Measurements from ENCODE around the gene TNFRSF6B. TPM values are rescaled to one million over a fixed set of nuclear protein-coding genes. Genes with fewer than 3 reads are reported as not detected.

TNFRSF6B gene
- total RNA-seq, 1 donor from 2014 or later: 119 TPM

- H3K36me3 ChIP-seq: peaks cover 32 to 35% of the 10 kb centered on the region in 2 donors
- H3K4me3 ChIP-seq: no peak overlapping the region
Observed at GRCh38 chr20:63731410-63731809, 35.0 kb downstream of the TNFRSF6B start.

GRCh38 chr20:63732118-63733095 is 36.0 kb downstream of the TNFRSF6B start:
- Histone ChIP-seq H3K9me3 (no peaks in the 10 kb centered on the region), H3K27me3 (no peaks in the 10 kb centered on the region), H3K27ac (no peak overlapping the region), H3K4me1 (no peaks in the 10 kb centered on the region), H3K36me3 (peaks cover 32% of the 10 kb centered on the region in 2 donors), H3K4me3 (no peak overlapping the region)
- no peak for DNase-seq (ENCODE audit: low spot score in 2 of 2)
- intact Hi-C loops (cut with DNase I): no loop called here
- TF ChIP-seq CTCF (IDR thresholded peaks at IDR 0.05): no peak

More at GRCh38 chr20:63731410-63731809, 35.0 kb downstream of the TNFRSF6B start:
- H3K27ac ChIP-seq: no peak overlapping the region
- no peak for TF ChIP-seq CTCF (IDR thresholded peaks at IDR 0.05)
- no peaks in the 10 kb centered on the region for H3K4me1 ChIP-seq
- intact Hi-C loops (cut with DNase I): no loop called here
- H3K9me3 ChIP-seq: no peaks in the 10 kb centered on the region
- no peak for DNase-seq (ENCODE audit: low spot score in 2 of 2)
- H3K27me3 ChIP-seq: no peaks in the 10 kb centered on the region

GRCh38 chr20:63733117-63733516 is 36.7 kb downstream of the TNFRSF6B start:
- Histone ChIP-seq H3K27ac (no peak overlapping the region), H3K27me3 (no peaks in the 10 kb centered on the region), H3K4me1 (no peaks in the 10 kb centered on the region), H3K36me3 (peaks cover 32% of the 10 kb centered on the region in 2 donors), H3K9me3 (no peaks in the 10 kb centered on the region), H3K4me3 (no peak overlapping the region)
- DNase-seq (ENCODE audit: low spot score in 2 of 2): no peak
- intact Hi-C loops (cut with DNase I): no loop called here
- no peak for TF ChIP-seq CTCF (IDR thresholded peaks at IDR 0.05)

- Histone ChIP-seq H3K27me3 (no peaks in the 10 kb centered on the region), H3K27ac (no peak overlapping the region), H3K36me3 (peaks cover 32% of the 10 kb centered on the region in 2 donors), H3K4me1 (peaks cover 4 to 5% of the 10 kb centered on the region in 2 donors), H3K9me3 (no peaks in the 10 kb centered on the region), H3K4me3 (no peak overlapping the region)
- intact Hi-C loops (cut with DNase I): no loop called here
- TF ChIP-seq CTCF (IDR thresholded peaks at IDR 0.05): no peak
- no peak for DNase-seq (ENCODE audit: low spot score in 2 of 2)
Observed at GRCh38 chr20:63733579-63734081, 37.2 kb downstream of the TNFRSF6B start.

GRCh38 chr20:63734111-63734945 is 37.9 kb downstream of the TNFRSF6B start:
- DNase-seq (ENCODE audit: low spot score in 2 of 2): no peak
- no peak overlapping the region for H3K4me3 ChIP-seq
- H3K4me1 ChIP-seq: peaks cover 9 to 10% of the 10 kb centered on the region in 2 donors
- H3K9me3 ChIP-seq: no peaks in the 10 kb centered on the region
- peaks cover 32% of the 10 kb centered on the region in 2 donors for H3K36me3 ChIP-seq
- no peaks in the 10 kb centered on the region for H3K27me3 ChIP-seq
- intact Hi-C loops (cut with DNase I): no loop called here
- TF ChIP-seq CTCF (IDR thresholded peaks at IDR 0.05): no peak
- no peak overlapping the region for H3K27ac ChIP-seq
